ENCODE measurements around the gene MESP2.
"Not testable (repeated sequence)": the region's sequence is repeated elsewhere in the genome, so short reads cannot be mapped to it uniquely, and the experiment has no call there.

Gene MESP2

GRCh38 chr15:89781891-89782618 lies 5.9 kb downstream of the MESP2 start:
- no peak for DNase-seq

- DNase-seq, result not testable (repeated sequence)
Measured at GRCh38 chr15:89782619-89782950, 6.5 kb downstream of the MESP2 start.

- DNase-seq, result no peak
Measured at GRCh38 chr15:89783111-89783860, 7.2 kb downstream of the MESP2 start.

- no peak for DNase-seq
Measured at GRCh38 chr15:89783861-89784685, 7.9 kb downstream of the MESP2 start.

- no peak for DNase-seq
Measured at GRCh38 chr15:89784686-89784960, 8.5 kb downstream of the MESP2 start.

- no peak for DNase-seq
Measured at GRCh38 chr15:89785064-89785773, 9.1 kb downstream of the MESP2 start.

GRCh38 chr15:89785774-89786140 lies 9.6 kb downstream of the MESP2 start:
- no peak for DNase-seq

GRCh38 chr15:89787944-89788343 lies 11.8 kb downstream of the MESP2 start:
- no peak for DNase-seq

GRCh38 chr15:89788585-89788984 lies 12.5 kb downstream of the MESP2 start:
- DNase-seq, result not testable (repeated sequence)

GRCh38 chr15:89790206-89790605 lies 14.1 kb downstream of the MESP2 start:
- DNase-seq, result no peak

GRCh38 chr15:89790661-89791060 lies 14.5 kb downstream of the MESP2 start:
- DNase-seq, result no peak

- no peak for DNase-seq
Measured at GRCh38 chr15:89792106-89792805, 16.1 kb downstream of the MESP2 start.

- DNase-seq, result no peak
Measured at GRCh38 chr15:89794627-89795241, 18.6 kb downstream of the MESP2 start.

GRCh38 chr15:89795996-89796395 lies 19.9 kb downstream of the MESP2 start:
- DNase-seq, result no peak

- no peak for DNase-seq
Measured at GRCh38 chr15:89797678-89798201, 21.6 kb downstream of the MESP2 start.

GRCh38 chr15:89799011-89799911 lies 23.1 kb downstream of the MESP2 start:
- no peak for DNase-seq

- no peak for DNase-seq
Measured at GRCh38 chr15:89799918-89800498, 23.9 kb downstream of the MESP2 start.

- DNase-seq, result no peak
Measured at GRCh38 chr15:89801471-89802195, 25.5 kb downstream of the MESP2 start.

GRCh38 chr15:89802231-89802928 lies 26.2 kb downstream of the MESP2 start:
- no peak for DNase-seq

Data from activated effector memory CD4-positive, alpha-beta T cell treated with anti-CD3 and anti-CD28 coated beads, Interleukin-2, amount 50 U/mL, for 16 hours (primary cell).